Mesodermal cell (in vitro differentiated cells): ENCODE results near the gene GABRB3.

Source experiments
- H3K27ac ChIP-seq: 2 replicates; pipeline ENCODE4 v1.7.0; 2013; ENCODE audit warnings: mild to moderate bottlenecking, low read depth, low read length, moderate library complexity; ENCODE audit not compliant: severe bottlenecking
- H3K36me3 ChIP-seq: 2 replicates; pipeline ENCODE4 v1.7.1; 2013; ENCODE audit warnings: mild to moderate bottlenecking, low read length, moderate library complexity; ENCODE audit not compliant: control insufficient read depth, insufficient read depth
- H3K4me1 ChIP-seq: one replicate; pipeline ENCODE4 v1.7.1; 2013; ENCODE audit warnings: mild to moderate bottlenecking, low read length; ENCODE audit not compliant: insufficient read depth, control insufficient read depth, poor library complexity, severe bottlenecking
- H3K4me3 ChIP-seq: 2 replicates; pipeline ENCODE4 v1.7.0; 2013; ENCODE audit warnings: low read length, control low read depth, mild to moderate bottlenecking; ENCODE audit not compliant: insufficient read depth, poor library complexity, severe bottlenecking; ENCODE audit errors: extremely low read depth
- H3K9me3 ChIP-seq: 2 replicates; pipeline ENCODE4 v1.7.1; 2013; ENCODE audit warnings: mild to moderate bottlenecking, low read length, moderate library complexity; ENCODE audit not compliant: control insufficient read depth
- WGBS, 2 experiments: methylation state at CpG; one replicate each; pipeline ENCODE4 v1.1.5; 2013; ENCODE audit warnings: missing lambda C conversion rate in 2 of 2; ENCODE audit not compliant: insufficient coverage in 2 of 2; 5-methylcytosine and 5-hydroxymethylcytosine counted together

GABRB3 gene

GRCh38 chr15:26773067-26773877 is 406 bp upstream of the GABRB3 start:
- Histone ChIP-seq H3K27ac (no peak overlapping the region), H3K4me1 (peaks cover 12% of the 10 kb centered on the region), H3K4me3 (peak overlapping the region; percentile 49), H3K36me3 (no peaks in the 10 kb centered on the region), H3K9me3 (no peaks in the 10 kb centered on the region)
- 0 to 1% methylated on average over 47 to 65 of the region's 102 CpGs for WGBS, 2 experiments

DNA sequence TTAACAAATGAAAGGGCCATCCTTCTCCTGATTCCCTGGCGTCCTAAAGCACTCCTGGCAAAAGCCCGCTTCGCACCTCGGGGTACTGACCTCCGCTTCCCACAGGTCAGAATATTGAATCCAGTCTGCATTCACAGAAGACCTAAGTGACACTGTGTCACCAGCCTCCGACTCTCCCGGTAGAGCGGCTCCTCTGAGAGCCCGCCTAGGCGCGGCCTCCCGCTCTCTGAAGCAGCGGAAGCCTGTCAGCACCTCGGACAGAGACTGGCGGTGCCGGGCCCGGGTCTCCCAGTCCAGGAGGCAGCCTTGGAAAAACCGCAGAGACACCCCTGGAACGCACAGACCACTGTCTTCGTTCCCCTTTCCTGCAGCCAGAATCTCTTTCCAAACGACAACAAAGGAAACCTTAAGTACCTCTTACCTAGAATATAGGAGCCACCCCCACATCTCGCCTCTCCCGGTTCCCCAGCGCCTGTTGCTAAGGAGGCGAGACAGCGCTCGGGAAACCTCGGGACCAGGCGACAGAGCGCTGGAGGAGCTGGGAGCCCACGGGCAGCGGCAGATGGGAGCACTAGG is 1.2 kb downstream of the GABRB3 start:
- WGBS, 2 experiments = 0 to 2% methylated on average over 19 to 31 of the region's 32 CpGs

GRCh38 chr15:26771168-26771567 is 1.7 kb downstream of the GABRB3 start:
- peaks cover 24% of the 10 kb centered on the region for H3K4me1 ChIP-seq
- H3K36me3 ChIP-seq = no peaks in the 10 kb centered on the region
- H3K9me3 ChIP-seq = no peaks in the 10 kb centered on the region
- H3K27ac ChIP-seq = no peak overlapping the region
- WGBS, 2 experiments = 7% methylated on average over 9 of the region's 10 CpGs
- peak overlapping the region; percentile 62 for H3K4me3 ChIP-seq

More for the DNA sequence above, 1.2 kb downstream of the GABRB3 start:
- Histone ChIP-seq H3K4me1 (peaks cover 23% of the 10 kb centered on the region), H3K27ac (no peak overlapping the region), H3K4me3 (peak overlapping the region; percentile 62), H3K9me3 (no peaks in the 10 kb centered on the region), H3K36me3 (no peaks in the 10 kb centered on the region)

DNA sequence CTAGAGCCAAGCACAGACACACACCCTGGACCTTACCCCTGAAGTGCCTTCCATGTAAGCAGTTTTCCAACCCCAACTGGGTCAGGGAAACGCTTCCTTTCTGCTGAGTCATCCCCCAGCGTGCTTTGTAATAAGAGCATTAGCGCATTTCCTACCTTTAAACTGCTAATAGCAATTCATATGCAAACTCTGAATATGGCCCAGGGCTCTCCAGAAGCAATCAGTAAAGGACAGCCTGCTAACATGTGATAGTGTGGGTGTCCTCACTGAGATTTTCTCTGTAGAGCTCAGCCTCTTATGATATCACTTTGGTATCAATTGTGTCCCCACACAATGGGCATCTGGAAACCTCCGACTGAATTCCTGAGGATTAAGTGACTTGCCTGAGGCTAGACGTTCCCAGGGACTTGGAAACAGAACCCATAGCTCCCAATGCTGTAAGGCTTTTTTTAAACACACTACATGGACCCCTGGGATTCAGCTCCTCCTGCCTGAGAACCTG is 5.6 kb downstream of the GABRB3 start:
- peak overlapping the region; percentile 81 for H3K27ac ChIP-seq
- peaks cover 24% of the 10 kb centered on the region for H3K4me1 ChIP-seq
- H3K9me3 ChIP-seq = no peaks in the 10 kb centered on the region
- H3K4me3 ChIP-seq = peak overlapping the region; percentile 7
- WGBS, 2 experiments = 4 to 9% methylated on average over 4 to 5 of the region's 5 CpGs
- H3K36me3 ChIP-seq = no peaks in the 10 kb centered on the region

GRCh38 chr15:26766262-26766661 is 6.6 kb downstream of the GABRB3 start:
- 20% methylated on average over 1 of the region's 1 CpG; no CpG with 5 or more reads in 1 of the 2 experiments for WGBS, 2 experiments
- Histone ChIP-seq H3K4me1 (peaks cover 27% of the 10 kb centered on the region), H3K9me3 (no peaks in the 10 kb centered on the region), H3K4me3 (no peak overlapping the region), H3K36me3 (no peaks in the 10 kb centered on the region), H3K27ac (no peak overlapping the region)

- Histone ChIP-seq H3K27ac (no peak overlapping the region), H3K9me3 (no peaks in the 10 kb centered on the region), H3K36me3 (no peaks in the 10 kb centered on the region), H3K4me1 (peaks cover 3% of the 10 kb centered on the region), H3K4me3 (no peak overlapping the region)
- 95 to 100% methylated on average over 2 to 3 of the region's 5 CpGs for WGBS, 2 experiments
Observed at GRCh38 chr15:26759986-26760385, 12.9 kb downstream of the GABRB3 start.

GRCh38 chr15:26758079-26758478 is 14.8 kb downstream of the GABRB3 start:
- H3K9me3 ChIP-seq = no peaks in the 10 kb centered on the region
- H3K27ac ChIP-seq = no peak overlapping the region
- H3K36me3 ChIP-seq = peaks cover 4% of the 10 kb centered on the region
- H3K4me3 ChIP-seq = no peak overlapping the region
- peaks cover 3% of the 10 kb centered on the region for H3K4me1 ChIP-seq
- 100% methylated on average over 1 of the region's 4 CpGs for WGBS, 2 experiments

DNA sequence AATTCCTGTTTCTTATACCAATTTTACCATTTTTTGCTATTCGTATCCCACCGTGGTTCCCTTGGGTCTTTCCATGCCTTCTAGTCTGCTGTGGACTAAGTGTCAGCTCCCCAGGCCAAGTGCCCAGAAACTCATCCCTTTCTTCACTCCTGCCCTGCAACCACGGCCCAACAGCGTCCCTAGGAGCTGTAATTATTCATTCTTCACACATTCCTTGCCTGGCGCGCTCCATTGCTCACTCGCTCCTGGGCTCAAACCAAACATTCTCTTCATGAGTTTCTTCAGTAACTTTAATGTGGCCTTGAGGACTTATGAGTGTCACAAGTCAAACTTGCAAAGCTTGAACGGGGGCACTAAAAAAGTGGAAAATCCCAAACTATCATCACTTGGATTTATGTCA is 15.7 kb downstream of the GABRB3 start:
- Histone ChIP-seq H3K9me3 (no peaks in the 10 kb centered on the region), H3K27ac (no peak overlapping the region), H3K4me3 (no peak overlapping the region), H3K4me1 (peaks cover 3% of the 10 kb centered on the region), H3K36me3 (peaks cover 4% of the 10 kb centered on the region)
- WGBS, 2 experiments = 58 to 70% methylated on average over 4 to 7 of the region's 8 CpGs

DNA sequence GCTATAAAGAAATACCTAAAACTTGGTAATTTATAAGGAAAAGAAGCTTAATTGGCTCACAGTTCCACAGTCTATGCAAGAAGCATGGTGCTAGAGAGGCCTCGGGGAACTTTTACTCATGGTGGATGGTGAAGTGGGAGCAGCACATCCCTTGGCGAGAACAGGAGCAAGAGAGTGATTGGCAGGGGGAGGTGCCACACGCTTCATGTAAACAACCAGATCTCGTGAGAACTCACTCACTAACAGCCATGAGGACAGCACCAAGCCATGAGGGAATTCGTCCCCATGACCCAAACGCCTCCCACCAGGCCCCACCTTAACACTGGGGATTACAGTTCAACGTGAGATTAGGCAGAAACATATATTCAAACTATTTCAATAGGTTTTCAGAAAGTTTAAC is 28.0 kb downstream of the GABRB3 start:
- Histone ChIP-seq H3K36me3 (no peaks in the 10 kb centered on the region), H3K9me3 (no peaks in the 10 kb centered on the region), H3K4me1 (peaks cover 4% of the 10 kb centered on the region), H3K4me3 (no peak overlapping the region), H3K27ac (no peak overlapping the region)
- 65 to 78% methylated on average over 5 to 6 of the region's 7 CpGs for WGBS, 2 experiments

DNA sequence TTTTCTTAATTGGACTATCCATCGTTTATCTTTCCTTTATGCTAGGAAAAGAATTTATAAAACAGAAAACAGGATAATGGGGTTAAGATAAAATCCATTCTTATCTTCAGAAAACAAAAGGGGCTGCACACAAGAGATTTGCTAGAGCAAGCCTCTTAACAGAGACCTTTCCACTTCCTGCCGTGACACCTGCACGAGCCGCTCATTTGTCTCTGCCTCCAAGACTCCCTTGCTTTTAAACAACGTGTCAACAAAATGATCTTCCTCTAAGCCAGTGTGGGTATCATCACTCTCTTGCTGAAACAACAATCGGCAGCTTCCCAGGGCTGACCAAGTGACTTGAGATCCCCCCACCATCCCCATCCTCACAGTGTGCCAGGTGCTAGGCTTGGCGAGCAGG is 33.1 kb downstream of the GABRB3 start:
- Histone ChIP-seq H3K27ac (no peak overlapping the region), H3K9me3 (no peaks in the 10 kb centered on the region), H3K36me3 (no peaks in the 10 kb centered on the region), H3K4me1 (peaks cover 4% of the 10 kb centered on the region), H3K4me3 (no peak overlapping the region)
- WGBS, 2 experiments = 86 to 88% methylated on average over 1 to 4 of the region's 7 CpGs

- H3K27ac ChIP-seq = no peak overlapping the region
- no peaks in the 10 kb centered on the region for H3K9me3 ChIP-seq
- H3K4me3 ChIP-seq = no peak overlapping the region
- peaks cover 4% of the 10 kb centered on the region for H3K4me1 ChIP-seq
- WGBS, 2 experiments = 96 to 98% methylated on average over 8 to 9 of the region's 9 CpGs
- no peaks in the 10 kb centered on the region for H3K36me3 ChIP-seq
Observed at GRCh38 chr15:26738996-26739395, 33.9 kb downstream of the GABRB3 start.
